HG03095 (cell line): ENCODE measurements around the gene SMC1B.

Experiments
- ATAC-seq: cut with Tn5 transposase; IDR thresholded peaks from one replicate; pipeline ENCODE4 v1.9.1; 2021; ENCODE audit warnings: moderate library complexity; ENCODE audit not compliant: unreplicated experiment

SMC1B gene

DNA sequence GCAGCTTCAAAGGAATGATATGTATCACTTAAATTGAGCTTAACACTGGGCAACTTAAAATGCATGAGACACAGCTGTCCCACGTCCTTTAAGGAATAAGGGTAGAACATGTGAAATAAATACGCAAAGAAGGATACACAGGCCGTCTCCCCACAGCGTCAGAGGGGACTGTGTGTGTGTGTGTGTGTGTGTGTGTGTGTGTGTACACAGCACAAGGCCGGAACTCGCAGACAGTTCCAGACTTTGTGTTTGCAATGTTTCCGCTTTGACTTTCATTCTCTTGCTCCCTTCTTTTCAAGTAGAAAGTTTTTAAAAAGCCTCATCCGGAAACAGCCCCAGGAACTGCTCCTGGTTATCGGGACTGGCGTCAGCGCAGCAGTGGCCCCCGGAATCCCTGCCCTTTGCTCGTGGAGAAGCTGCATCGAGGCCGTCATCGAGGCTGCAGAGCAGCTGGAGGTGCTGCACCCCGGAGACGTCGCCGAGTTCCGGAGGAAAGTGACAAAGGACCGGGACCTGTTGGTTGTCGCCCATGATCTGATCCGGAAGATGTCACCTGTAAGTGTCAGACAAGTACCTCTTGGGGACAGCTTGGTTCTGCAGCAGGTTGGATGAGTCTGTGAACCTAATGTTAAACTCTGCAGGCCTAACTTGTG is 90.4 kb downstream of the SMC1B start:
- no peak for ATAC-seq

DNA sequence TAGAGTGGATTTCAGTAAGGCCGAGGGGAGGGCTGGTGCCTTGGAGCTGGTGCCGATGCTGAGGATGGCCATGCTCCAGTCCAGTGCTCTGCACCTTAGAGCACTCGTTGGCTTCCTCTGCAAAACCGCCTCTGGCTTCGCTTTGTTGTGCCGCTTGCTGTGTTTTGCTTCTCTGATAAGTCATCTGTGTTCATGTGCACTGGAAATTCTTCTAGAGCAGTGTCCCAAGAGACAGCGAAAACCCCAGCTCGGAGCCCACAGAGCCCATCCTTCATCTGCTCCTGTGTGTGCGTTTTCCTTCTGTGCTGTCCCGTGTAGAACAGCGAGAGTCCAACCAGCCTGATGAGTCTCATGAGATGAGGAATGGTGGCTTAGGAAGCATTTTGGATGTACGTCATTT is 91.6 kb downstream of the SMC1B start:
- no peak for ATAC-seq

DNA sequence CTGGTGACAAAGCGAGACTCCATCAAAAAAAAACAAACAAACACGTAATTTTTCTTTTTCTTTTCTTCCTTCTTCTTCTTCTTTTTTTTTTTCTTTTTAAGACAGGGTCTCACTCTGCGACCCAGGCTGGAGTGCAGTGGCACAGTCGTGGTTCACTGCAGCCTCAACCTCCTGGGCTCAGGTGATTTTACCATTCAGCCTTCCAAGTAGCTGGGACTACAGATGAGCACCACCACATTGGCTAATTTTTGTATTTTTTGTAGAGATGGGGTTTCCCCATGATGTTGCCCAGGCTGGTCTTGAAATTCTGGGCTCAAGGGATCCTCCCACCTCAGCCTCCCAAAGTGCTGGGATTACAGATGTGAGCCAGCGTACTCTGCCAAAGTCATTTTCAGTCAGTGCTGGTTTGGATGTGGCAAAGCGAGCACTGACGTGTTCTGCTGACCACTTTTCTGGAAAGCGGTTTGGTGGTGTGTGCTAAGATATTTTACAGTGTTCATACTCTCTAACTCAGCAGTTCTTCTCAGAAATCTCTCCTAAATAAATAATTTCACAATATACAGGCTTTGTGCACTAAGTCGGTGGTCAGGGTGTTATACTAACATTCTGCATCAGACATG is 92.9 kb downstream of the SMC1B start:
- no peak for ATAC-seq

DNA sequence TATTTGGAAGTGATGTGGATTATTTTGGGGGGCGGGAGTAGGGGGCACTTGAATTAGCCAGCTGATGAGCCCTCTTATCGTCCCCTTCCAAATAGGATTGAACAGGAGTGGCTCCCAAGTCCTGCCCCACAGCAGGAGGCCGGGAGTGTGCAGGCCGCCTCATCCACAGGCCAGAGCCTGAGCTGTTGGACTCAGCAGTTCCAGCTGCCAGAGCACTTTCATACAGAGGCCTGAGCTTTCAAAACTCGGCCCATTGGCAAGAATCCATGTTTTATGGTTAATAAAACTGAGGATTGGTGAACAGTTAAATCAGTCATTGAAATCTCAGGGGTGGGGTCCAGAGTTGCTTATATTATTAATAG is 94.1 kb downstream of the SMC1B start:
- ATAC-seq, result no peak

DNA sequence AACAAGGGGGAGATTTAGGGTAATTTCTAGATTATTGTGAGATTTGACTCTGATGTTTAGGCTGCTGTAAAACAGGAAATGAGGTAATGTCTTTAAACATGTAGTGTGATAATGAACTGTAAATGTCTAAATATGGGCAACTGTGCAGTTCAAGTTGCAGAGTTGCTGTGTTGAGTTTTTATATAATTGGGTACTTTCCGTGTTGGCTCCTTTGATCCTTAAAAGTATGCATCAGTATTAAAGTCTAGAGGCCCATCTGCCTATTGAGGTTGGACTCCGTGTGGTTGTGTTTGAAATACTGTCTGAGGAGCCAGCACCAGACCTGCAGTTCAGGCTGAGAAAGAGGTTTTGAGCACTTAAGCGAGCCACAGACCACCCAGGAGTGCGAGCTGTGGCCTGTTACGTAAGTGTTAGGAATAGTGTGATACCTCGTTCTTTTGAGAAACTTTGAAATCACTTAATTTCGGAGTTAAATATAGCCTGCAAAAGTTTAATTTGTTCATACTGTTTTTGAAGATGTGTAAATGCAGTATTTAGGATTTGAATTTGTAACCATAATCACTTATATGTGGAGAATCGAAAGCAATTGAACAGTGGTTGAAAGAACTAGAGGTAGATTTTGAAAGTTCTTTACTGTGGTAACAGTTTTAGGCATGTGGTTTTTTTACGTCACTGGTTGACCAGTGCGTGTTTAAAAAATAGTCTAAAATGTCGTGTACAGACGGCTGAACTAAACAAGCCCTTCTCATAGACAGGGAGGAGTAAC is 94.7 kb downstream of the SMC1B start:
- peak; percentile 31 for ATAC-seq

DNA sequence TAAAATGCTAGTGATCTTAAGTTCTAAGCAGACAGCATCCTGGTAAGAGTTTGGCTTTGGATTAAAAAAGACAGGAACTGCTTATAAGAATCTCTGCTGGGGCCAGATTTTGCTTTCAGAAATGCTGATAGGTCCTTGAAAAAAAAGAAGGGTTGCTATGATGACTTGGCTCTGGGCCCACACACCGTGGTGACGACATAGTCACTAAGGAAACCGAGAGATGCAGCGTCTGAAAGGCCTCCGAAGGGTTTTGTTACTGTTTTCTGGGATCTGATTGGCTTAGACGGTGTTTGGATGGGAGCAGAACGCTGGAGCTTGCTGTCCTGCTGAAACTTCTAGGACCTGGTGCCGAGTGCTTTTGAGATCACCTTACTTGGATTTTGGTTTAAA is 95.2 kb downstream of the SMC1B start:
- peak; percentile 53 for ATAC-seq

DNA sequence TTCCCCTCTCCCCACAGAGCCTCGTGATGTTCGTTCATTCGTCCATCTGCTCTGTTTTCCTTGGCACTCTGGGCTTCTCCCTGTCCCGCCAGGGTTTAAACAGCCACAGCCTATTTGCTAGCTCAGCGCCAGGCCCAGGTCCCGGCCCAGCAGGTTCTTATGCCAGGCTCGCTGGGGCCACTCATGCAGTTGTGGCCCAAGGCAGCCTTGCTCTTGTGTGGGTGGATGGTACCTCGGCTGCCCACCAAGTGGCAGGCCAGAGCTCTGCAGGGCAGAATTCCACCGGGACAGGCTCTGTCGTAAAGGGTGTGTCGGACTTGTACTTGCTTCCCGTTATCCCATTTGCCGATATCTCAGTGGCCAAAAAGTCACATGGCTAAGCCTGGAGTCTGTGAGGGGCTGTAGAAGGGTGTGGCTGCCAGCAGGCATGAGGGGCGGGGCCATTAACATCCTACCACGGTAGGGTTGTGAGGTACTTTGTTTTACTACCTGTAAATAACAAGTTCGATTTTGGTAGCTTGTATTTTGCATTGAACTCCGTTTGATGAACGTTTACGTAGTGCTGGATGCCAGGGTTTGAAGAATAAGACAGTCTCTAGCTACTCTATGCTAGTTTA is 95.7 kb downstream of the SMC1B start:
- ATAC-seq, result no peak

DNA sequence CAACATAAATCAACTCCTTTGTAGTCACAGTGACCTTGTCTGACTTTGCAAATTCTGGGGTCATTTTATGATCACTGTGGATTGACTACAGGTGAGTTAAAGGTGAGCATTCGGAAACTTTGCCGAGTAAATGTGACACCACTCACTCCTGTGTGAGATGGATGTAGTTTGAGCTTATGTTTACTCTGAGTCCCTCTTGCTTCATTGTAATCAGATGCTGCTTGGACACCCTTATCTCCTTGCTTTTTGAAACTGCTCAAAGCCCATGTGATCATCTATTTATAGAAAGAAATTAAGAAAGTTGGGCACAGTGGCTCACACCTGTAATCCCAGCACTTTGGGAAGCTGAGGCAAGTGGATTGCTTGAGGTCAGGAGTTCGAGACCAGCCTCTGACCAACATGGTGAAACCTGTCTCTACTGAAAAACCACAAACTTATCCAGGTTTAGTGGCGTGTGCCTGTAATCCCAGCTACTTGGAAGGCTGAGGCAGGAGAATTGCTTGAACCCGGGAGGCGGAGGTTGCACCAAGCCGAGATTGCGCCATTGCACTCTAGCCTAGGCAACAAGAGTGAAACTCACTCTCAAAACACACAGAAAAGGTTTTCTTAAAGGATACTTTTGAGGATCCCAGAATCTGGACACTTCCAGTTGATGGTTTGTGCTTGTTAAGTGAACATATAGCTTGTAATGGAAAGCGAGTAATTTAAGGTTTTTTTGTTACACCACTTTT is 96.4 kb downstream of the SMC1B start:
- no peak for ATAC-seq

DNA sequence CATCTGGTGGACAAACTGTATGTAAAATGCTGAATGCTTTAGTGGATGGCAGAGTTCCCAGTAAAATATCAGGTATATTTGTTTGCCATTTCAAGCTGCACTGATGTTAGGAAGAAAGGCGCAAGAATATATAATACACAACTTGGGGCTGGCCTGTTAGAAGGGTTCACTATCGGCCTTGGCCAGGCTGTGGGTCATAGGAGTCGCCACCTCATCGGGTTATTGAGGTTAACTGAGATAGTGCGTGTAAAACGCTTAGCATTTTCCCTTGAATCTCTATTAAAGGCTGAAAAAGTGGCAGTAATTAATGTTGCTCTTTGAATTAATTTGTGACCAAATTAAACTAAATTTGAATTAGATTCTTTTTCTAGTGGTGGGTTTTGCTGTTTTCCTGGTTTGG is 98.6 kb downstream of the SMC1B start:
- no peak for ATAC-seq

DNA sequence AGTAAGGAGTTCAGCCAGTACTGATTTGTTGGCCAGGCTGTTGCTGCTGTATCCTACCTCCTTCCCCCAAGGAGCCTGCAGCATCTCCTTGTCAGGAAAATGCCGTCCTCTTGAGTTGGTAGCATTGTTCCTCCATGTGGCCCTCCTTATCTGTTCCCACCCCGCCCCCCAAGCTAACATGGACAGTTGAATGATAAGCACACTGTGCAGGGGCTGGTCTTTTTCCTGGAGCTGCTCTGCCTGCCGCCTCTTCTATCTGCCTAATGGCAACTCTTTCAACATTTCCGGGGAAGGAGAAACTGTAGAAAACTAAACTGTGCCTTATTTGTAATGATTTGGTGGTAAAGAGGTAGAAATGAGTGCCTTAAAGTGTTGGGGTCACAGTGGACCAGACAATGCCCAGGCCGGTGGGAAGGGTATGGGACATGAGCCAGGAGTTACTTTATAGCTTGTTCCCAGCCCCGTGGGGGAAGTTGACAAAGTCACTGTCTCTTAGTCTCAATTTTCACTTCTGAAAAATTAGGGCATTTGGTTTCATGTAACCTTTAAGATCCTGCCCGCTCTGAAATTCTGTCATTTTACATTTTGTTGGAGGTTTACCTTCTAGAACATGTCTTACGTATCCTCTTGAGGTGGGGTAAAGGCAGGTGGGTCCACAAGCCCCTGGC is 99.2 kb downstream of the SMC1B start:
- no peak for ATAC-seq

DNA sequence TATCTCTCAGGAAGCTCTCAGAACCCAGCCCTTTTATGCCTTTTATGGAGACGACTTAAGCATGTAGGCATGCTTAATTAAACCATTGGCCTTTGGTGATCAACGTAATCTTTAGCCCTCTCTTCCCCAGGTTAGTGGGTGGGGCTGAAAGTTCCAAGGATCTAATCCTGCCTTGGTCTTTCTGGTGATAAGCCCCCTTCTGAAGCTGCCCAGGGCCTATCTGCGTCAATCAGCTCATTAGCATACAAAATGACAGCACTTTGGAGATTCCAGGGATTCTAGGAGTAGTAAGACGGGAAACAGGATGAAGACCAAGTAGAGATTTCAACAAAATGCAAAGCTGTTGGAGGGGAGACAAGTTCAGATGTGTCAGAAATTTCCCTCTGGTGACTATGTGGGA is 100.5 kb downstream of the SMC1B start:
- no peak for ATAC-seq

DNA sequence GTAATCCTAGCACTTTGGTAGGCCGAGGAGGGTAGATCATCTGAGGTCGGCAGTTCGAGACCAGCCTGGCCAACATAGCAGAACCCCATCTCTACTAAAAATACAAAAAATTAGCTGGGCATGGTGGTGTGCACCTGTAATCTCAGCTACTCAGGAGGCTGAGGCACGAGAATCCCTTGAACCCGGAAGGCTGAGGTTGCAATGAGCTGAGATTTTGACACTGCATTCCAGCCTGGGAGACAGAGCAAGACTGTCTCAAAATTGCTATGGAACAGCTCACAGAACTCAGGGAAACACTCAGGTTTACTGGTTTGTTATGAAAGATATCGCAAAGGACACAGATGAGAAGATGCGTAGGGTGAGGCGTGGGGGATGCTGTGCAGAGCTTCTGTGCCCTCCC is 101.0 kb downstream of the SMC1B start:
- no peak for ATAC-seq

DNA sequence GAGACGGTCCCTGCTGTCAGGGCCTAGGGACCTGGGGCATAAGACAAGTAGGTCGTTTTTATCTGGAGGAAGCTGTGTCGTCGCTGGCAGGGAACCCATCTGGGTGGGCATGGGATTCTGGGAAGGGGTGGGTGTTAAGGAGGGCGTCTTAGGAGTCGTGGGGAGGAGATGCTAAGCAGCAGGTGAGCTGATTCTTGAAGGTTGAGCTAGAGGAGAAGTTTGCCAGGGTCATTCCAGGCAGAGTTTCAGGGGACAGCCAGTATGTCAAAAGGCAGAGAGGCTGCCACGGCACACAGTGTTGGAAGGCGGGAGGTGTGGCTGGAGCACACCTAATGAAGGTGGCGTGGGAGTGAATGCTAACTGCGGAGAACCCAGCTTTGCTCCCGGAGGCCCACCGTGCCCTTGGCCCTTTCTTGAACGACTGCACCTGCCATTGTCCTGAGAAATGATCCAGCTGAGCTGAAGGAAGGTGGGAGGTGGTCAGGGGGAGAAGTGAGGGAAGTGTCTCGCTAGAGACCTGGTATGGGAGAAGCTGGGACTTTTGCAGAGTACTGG is 102.3 kb downstream of the SMC1B start:
- no peak for ATAC-seq

DNA sequence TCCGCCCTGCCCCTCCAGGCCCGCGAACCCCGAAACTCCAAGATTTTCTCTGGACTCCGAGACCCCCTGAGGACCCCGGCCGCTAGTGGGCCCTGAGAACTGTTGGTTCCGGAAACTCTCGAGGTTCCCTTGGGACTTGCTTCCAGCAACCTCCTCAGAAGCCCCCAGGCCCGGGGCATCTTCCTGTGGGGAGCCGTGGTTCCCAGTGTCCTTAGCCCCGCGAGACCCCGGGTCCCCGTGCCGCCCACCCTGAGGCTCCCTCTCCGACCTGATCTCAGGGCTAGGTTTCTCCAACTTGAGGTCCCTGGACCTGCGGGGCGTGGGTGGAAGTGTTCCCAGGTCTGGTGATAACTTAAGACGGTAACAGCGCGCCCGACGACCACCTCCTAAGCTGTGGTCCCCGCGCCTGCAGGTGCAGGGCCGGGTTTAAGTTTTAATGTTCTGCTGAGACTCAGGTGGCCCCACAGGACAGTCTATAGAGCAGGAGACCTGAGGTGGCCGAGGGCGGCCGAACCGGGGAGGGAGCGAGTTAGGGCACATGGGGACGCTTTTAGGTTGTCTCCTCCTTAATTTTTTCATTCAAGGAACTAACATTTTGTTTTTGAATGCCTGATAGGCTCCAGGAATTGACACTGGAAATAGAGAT is 102.9 kb downstream of the SMC1B start:
- ATAC-seq, result no peak

DNA sequence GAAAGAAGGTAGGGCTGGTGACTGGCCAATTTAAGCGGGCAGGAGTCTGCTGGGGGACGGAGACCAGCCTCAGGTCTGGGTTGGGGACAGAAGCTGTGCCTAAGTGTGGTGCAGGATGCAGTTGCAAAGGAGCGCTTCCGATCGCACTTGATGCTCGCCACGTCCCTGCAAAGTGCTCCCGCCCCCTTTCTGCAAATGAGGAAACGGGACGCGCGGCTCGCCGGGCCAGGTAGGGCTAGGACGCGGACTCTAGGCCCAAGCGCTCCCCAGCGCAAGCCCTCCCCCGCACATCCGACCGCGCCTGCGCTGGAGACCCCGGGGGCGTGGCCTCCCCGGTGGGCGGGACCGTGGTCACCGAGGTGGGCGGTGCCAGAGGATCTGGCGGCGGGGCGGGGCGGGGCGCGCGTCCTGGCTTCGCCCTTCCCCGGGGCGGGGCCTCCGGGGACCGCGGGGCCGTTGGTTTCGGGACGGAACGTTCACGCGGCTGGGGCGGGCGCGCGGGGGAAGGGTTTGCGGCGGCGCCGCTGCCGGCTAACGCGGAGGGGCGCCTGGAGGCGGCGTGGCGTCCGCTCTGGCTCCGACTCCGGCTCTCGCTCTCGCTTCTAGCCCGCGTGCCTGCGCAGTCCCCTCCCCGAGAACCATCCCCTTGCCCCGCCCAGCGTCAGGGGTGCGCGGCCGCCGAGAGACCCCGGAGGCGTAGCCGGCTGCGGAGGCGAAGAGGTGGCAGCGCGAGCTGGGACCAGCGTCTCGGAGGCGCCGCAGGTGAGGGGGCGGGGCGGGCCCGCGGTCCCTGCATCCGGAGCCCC is 103.8 kb downstream of the SMC1B start, which contains the start of gene FAM118A:
TSS of gene FAM118A (plus strand) at position 513 of the 806 bp plus-strand sequence. CDS start 12,446 bp downstream, outside the sequence.
- ATAC-seq, result peak; percentile 73

DNA sequence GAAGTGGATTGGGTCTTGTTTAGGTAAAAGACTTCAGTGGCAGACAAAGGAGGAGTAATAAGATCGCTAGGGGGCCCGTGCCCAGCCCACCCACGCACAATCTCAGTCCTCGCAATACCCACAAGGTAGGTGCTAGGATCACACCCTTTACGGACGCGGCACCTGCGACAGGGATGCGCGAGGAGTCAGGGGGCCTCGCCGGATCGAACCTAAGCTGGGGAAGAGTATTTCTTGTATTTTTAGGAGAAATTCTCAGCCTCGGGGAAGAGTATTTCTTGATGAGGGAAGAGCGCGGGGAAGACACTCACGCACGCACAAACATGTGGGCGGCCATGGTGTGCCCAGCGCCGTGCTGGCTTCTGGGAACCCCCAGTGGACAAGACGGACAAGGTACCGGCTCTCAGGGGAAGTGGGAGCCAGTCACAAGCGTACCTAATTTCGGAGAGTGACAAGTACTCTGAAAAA is 104.4 kb downstream of the SMC1B start:
- ATAC-seq, result no peak

DNA sequence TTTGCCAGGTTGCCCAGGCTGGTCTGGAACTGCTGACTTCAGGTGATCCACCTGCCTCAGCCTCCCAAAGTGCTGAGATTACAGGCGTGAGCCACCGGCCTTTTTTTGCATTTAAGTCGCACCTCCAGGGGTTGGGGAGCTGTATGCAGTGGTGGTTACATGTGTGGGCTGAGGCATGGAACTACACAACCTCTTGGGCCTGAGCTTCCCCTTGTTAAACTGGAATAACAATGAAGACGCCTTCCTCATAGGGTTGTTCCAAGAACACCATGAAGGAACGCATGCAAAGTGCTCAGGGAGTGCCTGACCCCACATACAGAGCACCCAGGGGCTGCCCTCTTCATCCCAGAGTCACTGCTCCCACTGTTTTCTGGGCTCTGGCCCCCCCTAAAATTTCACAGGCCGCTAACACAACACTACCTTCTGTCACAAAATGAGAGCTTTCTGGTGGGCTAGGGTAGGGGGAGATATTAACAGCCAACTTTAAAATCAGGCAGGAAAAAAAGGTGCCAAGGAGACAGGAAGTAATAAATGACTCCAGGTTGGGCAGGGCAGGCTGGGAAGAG is 104.9 kb downstream of the SMC1B start:
- ATAC-seq, result no peak

DNA sequence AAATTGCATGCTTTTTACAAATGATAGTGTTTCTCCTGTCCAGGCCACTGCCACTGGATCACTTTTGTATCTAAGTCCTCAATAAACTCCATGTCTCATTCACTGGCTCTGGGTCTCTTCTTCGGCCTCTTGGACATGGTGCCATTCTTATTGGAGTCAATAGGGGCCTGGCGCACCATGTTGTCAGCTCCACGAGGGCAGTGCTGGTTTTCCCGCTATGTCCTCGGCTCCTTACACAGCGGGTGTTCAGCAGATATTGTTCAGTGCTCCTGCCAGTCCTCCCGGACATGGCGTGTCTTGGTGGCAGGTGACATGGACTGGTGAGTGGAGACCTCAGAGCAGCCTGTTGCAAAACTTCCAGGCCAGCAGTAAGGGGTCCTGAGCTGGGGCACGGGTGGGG is 107.3 kb downstream of the SMC1B start:
- no peak for ATAC-seq
